ACC112 (cell line): ENCODE data around the gene SRRM2.

Source experiments
- H2AFZ ChIP-seq: fragments of 200-600 bp; sonication (generic); one replicate; pipeline ENCODE4 v1.6.0; 2017; ENCODE audit warnings: antibody characterized with exemption, low read length; ENCODE audit not compliant: unreplicated experiment
- H3K27ac ChIP-seq: fragments of 200-600 bp; sonication (generic); 2 replicates; pipeline ENCODE4 v1.5.1; 2014; ENCODE audit warnings: low read depth, mild to moderate bottlenecking, antibody characterized with exemption, low read length, moderate library complexity
- H3K27me3 ChIP-seq: fragments of 200-600 bp; sonication (generic); 2 replicates; pipeline ENCODE4 v1.6.1; 2014; ENCODE audit warnings: mild to moderate bottlenecking, antibody characterized with exemption, low read length, moderate library complexity, mixed read lengths; ENCODE audit not compliant: insufficient read depth
- H3K36me3 ChIP-seq: fragments of 200-600 bp; sonication (generic); 2 replicates; pipeline ENCODE4 v1.6.1; 2016; ENCODE audit warnings: mild to moderate bottlenecking, antibody characterized with exemption, low read length, moderate library complexity, mixed read lengths; ENCODE audit not compliant: insufficient read depth
- H3K4me1 ChIP-seq: fragments of 200-600 bp; sonication (generic); one replicate; pipeline ENCODE4 v1.6.1; 2016; ENCODE audit warnings: low read length, mixed read lengths; ENCODE audit not compliant: insufficient read depth, unreplicated experiment, control insufficient read depth
- H3K4me3 ChIP-seq: fragments of 200-600 bp; sonication (generic); 2 replicates; pipeline ENCODE4 v1.5.1; 2014; ENCODE audit warnings: mild to moderate bottlenecking, low read depth, low read length
- H3K79me2 ChIP-seq: fragments of 200-600 bp; sonication (generic); one replicate; pipeline ENCODE4 v1.6.0; 2016; ENCODE audit warnings: low read length; ENCODE audit not compliant: control insufficient read depth, unreplicated experiment, insufficient read depth

The SRRM2 gene

GRCh38 chr16:2724816-2725348 is 27.6 kb upstream of the SRRM2 start:
- H3K27me3 ChIP-seq, result peaks cover 5% of the 10 kb centered on the region; the same call in 1 of the 2 replicates
- no peaks in the 10 kb centered on the region for H3K79me2 ChIP-seq
- H3K4me1 ChIP-seq, result no peaks in the 10 kb centered on the region
- H2AFZ ChIP-seq, result no peak overlapping the region
- H3K4me3 ChIP-seq, result no peak overlapping the region
- H3K36me3 ChIP-seq, result no peaks in the 10 kb centered on the region
- H3K27ac ChIP-seq, result no peak overlapping the region

- H3K36me3 ChIP-seq, result no peaks in the 10 kb centered on the region
- H3K4me1 ChIP-seq, result no peaks in the 10 kb centered on the region
- no peaks in the 10 kb centered on the region for H3K79me2 ChIP-seq
- no peak overlapping the region for H2AFZ ChIP-seq
- H3K4me3 ChIP-seq, result no peak overlapping the region
- peaks cover 5% of the 10 kb centered on the region for H3K27me3 ChIP-seq
- no peak overlapping the region for H3K27ac ChIP-seq
These were observed 25.5 kb upstream of the SRRM2 start for GRCh38 chr16:2726923-2727322.

- H3K4me3 ChIP-seq, result no peak overlapping the region
- no peaks in the 10 kb centered on the region for H3K4me1 ChIP-seq
- H3K79me2 ChIP-seq, result no peaks in the 10 kb centered on the region
- H2AFZ ChIP-seq, result no peak overlapping the region
- no peak overlapping the region for H3K27ac ChIP-seq
- H3K27me3 ChIP-seq, result peaks cover 5% of the 10 kb centered on the region
- H3K36me3 ChIP-seq, result no peaks in the 10 kb centered on the region
These were observed 24.4 kb upstream of the SRRM2 start for GRCh38 chr16:2728034-2728433.

GRCh38 chr16:2734844-2735515 is 17.5 kb upstream of the SRRM2 start:
- Histone ChIP-seq H3K27ac (no peak overlapping the region), H3K79me2 (no peaks in the 10 kb centered on the region), H2AFZ (no peak overlapping the region), H3K27me3 (no peaks in the 10 kb centered on the region; the same call in 1 of the 2 replicates), H3K4me3 (no peak overlapping the region), H3K4me1 (no peaks in the 10 kb centered on the region), H3K36me3 (no peaks in the 10 kb centered on the region)

- Histone ChIP-seq H3K36me3 (no peaks in the 10 kb centered on the region), H3K27ac (no peak overlapping the region), H2AFZ (no peak overlapping the region)
These were observed 15.8 kb upstream of the SRRM2 start for GRCh38 chr16:2736476-2737237.

GRCh38 chr16:2737238-2737605 is 15.2 kb upstream of the SRRM2 start:
- Histone ChIP-seq H2AFZ (no peak overlapping the region), H3K27ac (no peak overlapping the region), H3K27me3 (no peaks in the 10 kb centered on the region), H3K79me2 (no peaks in the 10 kb centered on the region), H3K4me1 (no peaks in the 10 kb centered on the region), H3K4me3 (no peak overlapping the region), H3K36me3 (no peaks in the 10 kb centered on the region)

More at GRCh38 chr16:2736476-2737237, 15.8 kb upstream of the SRRM2 start:
- Histone ChIP-seq H3K79me2 (no peaks in the 10 kb centered on the region), H3K4me1 (no peaks in the 10 kb centered on the region), H3K4me3 (no peak overlapping the region), H3K27me3 (no peaks in the 10 kb centered on the region; the same call in 1 of the 2 replicates)

- no peaks in the 10 kb centered on the region for H3K36me3 ChIP-seq
- H3K27ac ChIP-seq, result no peak overlapping the region
- no peak overlapping the region for H2AFZ ChIP-seq
- no peaks in the 10 kb centered on the region for H3K27me3 ChIP-seq
- H3K4me3 ChIP-seq, result no peak overlapping the region
- no peaks in the 10 kb centered on the region for H3K4me1 ChIP-seq
- no peaks in the 10 kb centered on the region for H3K79me2 ChIP-seq
These were observed 14.5 kb upstream of the SRRM2 start for GRCh38 chr16:2737895-2738418.

GRCh38 chr16:2738615-2739014 is 13.8 kb upstream of the SRRM2 start:
- Histone ChIP-seq H3K4me1 (no peaks in the 10 kb centered on the region), H2AFZ (no peak overlapping the region), H3K27ac (no peak overlapping the region), H3K36me3 (no peaks in the 10 kb centered on the region), H3K4me3 (no peak overlapping the region), H3K79me2 (no peaks in the 10 kb centered on the region), H3K27me3 (no peaks in the 10 kb centered on the region)

GRCh38 chr16:2739625-2740430 is 12.6 kb upstream of the SRRM2 start:
- Histone ChIP-seq H3K4me1 (no peaks in the 10 kb centered on the region), H3K4me3 (no peak overlapping the region), H2AFZ (no peak overlapping the region), H3K27ac (no peak overlapping the region), H3K36me3 (no peaks in the 10 kb centered on the region), H3K27me3 (no peaks in the 10 kb centered on the region), H3K79me2 (no peaks in the 10 kb centered on the region)

- Histone ChIP-seq H3K4me1 (no peaks in the 10 kb centered on the region), H3K27me3 (no peaks in the 10 kb centered on the region), H3K79me2 (no peaks in the 10 kb centered on the region), H3K36me3 (no peaks in the 10 kb centered on the region), H3K4me3 (no peak overlapping the region), H3K27ac (no peak overlapping the region), H2AFZ (no peak overlapping the region)
These were observed 12.0 kb upstream of the SRRM2 start for GRCh38 chr16:2740476-2740875.
